Loucy (cell line): Measurements from ENCODE around the gene RANBP3.

Experiments
- H2AFZ ChIP-seq: fragments of 200-600 bp; sonication (generic); 2 replicates; pipeline ENCODE4 v1.6.0; 2016; ENCODE audit warnings: antibody characterized with exemption, mild to moderate bottlenecking, low read length, moderate library complexity
- H3F3A ChIP-seq: fragments of 200-600 bp; 2 replicates; pipeline ENCODE4 v1.6.0; 2016; ENCODE audit warnings: antibody characterized with exemption, low read depth, mild to moderate bottlenecking
- H3K27me3 ChIP-seq: fragments of 200-600 bp; sonication (generic); 2 replicates; pipeline ENCODE4 v1.6.1; 2014; ENCODE audit warnings: low read length, mild to moderate bottlenecking; ENCODE audit not compliant: insufficient read depth, poor library complexity, severe bottlenecking
- H3K36me3 ChIP-seq: fragments of 200-600 bp; sonication (generic); 2 replicates; pipeline ENCODE4 v1.6.1; 2016; ENCODE audit warnings: low read length; ENCODE audit not compliant: insufficient read depth
- H3K4me1 ChIP-seq: fragments of 200-600 bp; sonication (generic); 2 replicates; pipeline ENCODE4 v1.5.1; 2014; ENCODE audit warnings: low read length, mild to moderate bottlenecking; ENCODE audit not compliant: insufficient read depth, poor library complexity, severe bottlenecking
- H3K4me2 ChIP-seq: fragments of 200-600 bp; sonication (generic); 2 replicates; pipeline ENCODE4 v1.6.0; 2014; ENCODE audit warnings: antibody characterized with exemption, low read length, low read depth, mild to moderate bottlenecking; ENCODE audit not compliant: poor library complexity, severe bottlenecking
- H3K4me3 ChIP-seq: fragments of 200-600 bp; sonication (generic); 2 replicates; pipeline ENCODE4 v1.5.1; 2014; ENCODE audit warnings: low read length, mild to moderate bottlenecking, mixed read lengths; ENCODE audit not compliant: poor library complexity, severe bottlenecking
- H3K79me2 ChIP-seq: fragments of 200-600 bp; sonication (generic); 2 replicates; pipeline ENCODE4 v1.6.1; 2014; ENCODE audit warnings: low read length; ENCODE audit not compliant: insufficient read depth
- H3K9ac ChIP-seq: fragments of 200-600 bp; sonication (generic); 2 replicates; pipeline ENCODE4 v1.6.0; 2014; ENCODE audit warnings: mild to moderate bottlenecking, low read depth, low read length, moderate library complexity; ENCODE audit not compliant: poor library complexity, severe bottlenecking
- H3K9me2 ChIP-seq: fragments of 200-600 bp; sonication (generic); replicated peaks from 2 replicates; pipeline ENCODE4 v1.6.1; 2016; ENCODE audit warnings: low read depth, low read length, mixed read lengths
- H3K9me3 ChIP-seq: fragments of 200-600 bp; sonication (generic); 2 replicates; pipeline ENCODE4 v1.6.1; 2014; ENCODE audit warnings: mild to moderate bottlenecking, antibody characterized with exemption, low read length, low read depth; ENCODE audit not compliant: insufficient read depth
- H4K20me1 ChIP-seq: fragments of 200-600 bp; sonication (generic); 2 replicates; pipeline ENCODE4 v1.6.0; 2014; ENCODE audit warnings: antibody characterized with exemption, low read length, mild to moderate bottlenecking; ENCODE audit not compliant: insufficient read depth, poor library complexity, severe bottlenecking
- CTCF ChIP-seq: fragments of 200-600 bp; sonication (generic); conservative IDR thresholded peaks from 2 replicates; pipeline ENCODE4 v1.5.1; 2014; ENCODE audit warnings: mild to moderate bottlenecking, antibody characterized with exemption, low read length
- EZH2phosphoT487 ChIP-seq: fragments of 200-600 bp; IDR thresholded peaks from 2 replicates; pipeline ENCODE4 v1.6.1; 2018; ENCODE audit warnings: antibody characterized with exemption, mild to moderate bottlenecking, moderate library complexity, borderline replicate concordance

Gene RANBP3

GRCh38 chr19:5951338-5951861 is 26.5 kb downstream of the RANBP3 start:
- no peaks in the 10 kb centered on the region for H3F3A ChIP-seq
- H3K9me2 ChIP-seq, result no peaks in the 10 kb centered on the region
- no peak overlapping the region for H3K9ac ChIP-seq
- peaks cover 65% of the 10 kb centered on the region for H4K20me1 ChIP-seq
- H3K4me3 ChIP-seq, result no peak overlapping the region
- H3K4me2 ChIP-seq, result no peak overlapping the region
- H3K9me3 ChIP-seq, result no peaks in the 10 kb centered on the region
- peaks cover 96% of the 10 kb centered on the region for H3K79me2 ChIP-seq
- peaks cover 18% of the 10 kb centered on the region for H3K4me1 ChIP-seq
- TF ChIP-seq EZH2phosphoT487, result no peak
- no peak for TF ChIP-seq CTCF
- H3K36me3 ChIP-seq, result peaks cover 29% of the 10 kb centered on the region; the same call in 1 of the 2 replicates
- no peak overlapping the region for H2AFZ ChIP-seq
- H3K27me3 ChIP-seq, result no peaks in the 10 kb centered on the region

GRCh38 chr19:5950741-5951140 is 27.2 kb downstream of the RANBP3 start:
- no peaks in the 10 kb centered on the region for H3F3A ChIP-seq
- H3K9me2 ChIP-seq, result no peaks in the 10 kb centered on the region
- no peak overlapping the region for H3K9ac ChIP-seq
- no peak overlapping the region for H3K4me3 ChIP-seq
- TF ChIP-seq EZH2phosphoT487 (no peak), CTCF (no peak)
- H2AFZ ChIP-seq, result no peak overlapping the region
- H3K36me3 ChIP-seq, result peaks cover 33% of the 10 kb centered on the region; the same call in 1 of the 2 replicates
- peaks cover 65% of the 10 kb centered on the region for H4K20me1 ChIP-seq
- H3K79me2 ChIP-seq, result peaks cover 96% of the 10 kb centered on the region
- H3K27me3 ChIP-seq, result no peaks in the 10 kb centered on the region
- no peaks in the 10 kb centered on the region for H3K9me3 ChIP-seq
- H3K4me1 ChIP-seq, result peaks cover 18% of the 10 kb centered on the region
- no peak overlapping the region for H3K4me2 ChIP-seq

- no peak overlapping the region for H2AFZ ChIP-seq
- no peak overlapping the region for H3K4me3 ChIP-seq
- no peaks in the 10 kb centered on the region for H3F3A ChIP-seq
- peaks cover 42% of the 10 kb centered on the region; the same call in 1 of the 2 replicates for H3K36me3 ChIP-seq
- peaks cover 96% of the 10 kb centered on the region for H3K79me2 ChIP-seq
- no peak overlapping the region for H3K9ac ChIP-seq
- TF ChIP-seq CTCF (no peak), EZH2phosphoT487 (no peak)
- H3K9me2 ChIP-seq, result no peaks in the 10 kb centered on the region
- no peaks in the 10 kb centered on the region for H3K9me3 ChIP-seq
- no peaks in the 10 kb centered on the region for H3K27me3 ChIP-seq
- H4K20me1 ChIP-seq, result peaks cover 65% of the 10 kb centered on the region
- H3K4me2 ChIP-seq, result no peak overlapping the region
- peaks cover 18% of the 10 kb centered on the region for H3K4me1 ChIP-seq
These were observed 28.1 kb downstream of the RANBP3 start for GRCh38 chr19:5949792-5950305.
